Measurements from ENCODE around the gene HOXD4.
A peak's percentile ranks its signal among the peaks of the same experiment; 100 is the strongest.

HOXD4 gene

GRCh38 chr2:176151442-176152287, at the start of gene HOXD4:
Gene HOXD4, plus strand, starts transcription at chr2:176151550. Its CDS starts 84 bp downstream, at chr2:176151634.
- no peak for DNase-seq (ENCODE audit: low read depth)

- DNase-seq (ENCODE audit: low read depth): no peak
These were observed 49.5 kb upstream of the HOXD4 start for GRCh38 chr2:176101842-176102241.

GRCh38 chr2:176102309-176102866, 49.0 kb upstream of the HOXD4 start:
- no peak for DNase-seq (ENCODE audit: low read depth)

GRCh38 chr2:176103194-176103593, 48.2 kb upstream of the HOXD4 start:
- no peak for DNase-seq (ENCODE audit: low read depth)

GRCh38 chr2:176103742-176104315, 47.5 kb upstream of the HOXD4 start:
- DNase-seq (ENCODE audit: low read depth): no peak

- peak; percentile 62 for DNase-seq (ENCODE audit: low read depth)
These were observed 46.9 kb upstream of the HOXD4 start for GRCh38 chr2:176104316-176105077.

GRCh38 chr2:176105078-176105729, 46.1 kb upstream of the HOXD4 start:
- no peak for DNase-seq (ENCODE audit: low read depth)

- no peak for DNase-seq (ENCODE audit: low read depth)
These were observed 45.4 kb upstream of the HOXD4 start for GRCh38 chr2:176105730-176106580.

- peak; percentile 38 for DNase-seq (ENCODE audit: low read depth)
These were observed 44.5 kb upstream of the HOXD4 start, which contains the start of gene HOXD11 for GRCh38 chr2:176106581-176107539. Gene HOXD11, plus strand, starts transcription at chr2:176107280. Its CDS starts 76 bp downstream, at chr2:176107356.

- DNase-seq (ENCODE audit: low read depth): no peak
These were observed 43.6 kb upstream of the HOXD4 start for GRCh38 chr2:176107731-176108181.

GRCh38 chr2:176109192-176109901, 42.0 kb upstream of the HOXD4 start:
- no peak for DNase-seq (ENCODE audit: low read depth)

- DNase-seq (ENCODE audit: low read depth): no peak
These were observed 41.4 kb upstream of the HOXD4 start for GRCh38 chr2:176109946-176110345.

GRCh38 chr2:176110415-176111308, 40.7 kb upstream of the HOXD4 start:
- no peak for DNase-seq (ENCODE audit: low read depth)

GRCh38 chr2:176111309-176111663, 40.1 kb upstream of the HOXD4 start:
- DNase-seq (ENCODE audit: low read depth): no peak

- no peak for DNase-seq (ENCODE audit: low read depth)
These were observed 39.4 kb upstream of the HOXD4 start for GRCh38 chr2:176111846-176112374.

- no peak for DNase-seq (ENCODE audit: low read depth)
These were observed 38.7 kb upstream of the HOXD4 start for GRCh38 chr2:176112375-176113302.

All from ELR (cell line).